ENCODE measurements around the gene SSTR3. TPM values are rescaled to one million over a fixed set of nuclear protein-coding genes. Genes with fewer than 3 reads are reported as not detected.
A peak's percentile ranks its signal among the peaks of the same experiment; 100 is the strongest.

Gene SSTR3
- total and polyA plus RNA-seq, 2 of the 4 experiments (the other 2 are of a cell fraction), result under 0.01 to 0.07 TPM

- Histone ChIP-seq H2BK5ac (ENCODE audit: low read depth, low read length, poor library complexity, severe bottlenecking) (no peak overlapping the region), H3K4ac (ENCODE audit: low read depth, low read length) (no peak overlapping the region), H3K79me1 (ENCODE audit: low read depth in 1 of 2, low read length in 2 of 2) (no peaks in the 10 kb centered on the region), H3K18ac (ENCODE audit: low read depth, low read length) (no peak overlapping the region), H4K91ac (ENCODE audit: insufficient read depth, low read depth, low read length) (no peak overlapping the region), H2BK20ac (ENCODE audit: low read depth, low read length) (no peak overlapping the region), H2BK15ac (ENCODE audit: low read depth, low read length) (no peak overlapping the region), H2AK5ac (ENCODE audit: low read depth, low read length) (no peak overlapping the region), H3K9me3 (ENCODE audit: control insufficient read depth, insufficient read depth, low read length) (no peaks in the 10 kb centered on the region), H2AK9ac (replicated peaks; ENCODE audit: low read depth, low read length, poor library complexity) (no peak overlapping the region), H3K14ac (replicated peaks; ENCODE audit: low read depth, low read length) (no peak overlapping the region), H3K4me3 (ENCODE audit: insufficient read depth, low read depth, low read length) (no peak overlapping the region), H3K27me3 (ENCODE audit: control insufficient read depth, insufficient read depth, low read length) (peaks cover 37% of the 10 kb centered on the region), H3K9ac (ENCODE audit: low read depth, low read length) (no peak overlapping the region), H3K23ac (ENCODE audit: low read depth, low read length) (no peak overlapping the region), H2AFZ (replicated peaks; ENCODE audit: low read length, poor library complexity) (peak overlapping the region; percentile 48), H3K36me3 (ENCODE audit: control insufficient read depth, insufficient read depth, low read length) (no peaks in the 10 kb centered on the region), H2BK120ac (ENCODE audit: low read depth, low read length) (no peak overlapping the region), H3K9me1 (ENCODE audit: insufficient read depth, low read length) (no peaks in the 10 kb centered on the region), H3K56ac (ENCODE audit: extremely low read depth, insufficient read depth, low read length) (no peak overlapping the region), H4K8ac (ENCODE audit: low read depth in 2 of 2, low read length in 2 of 2) (no peak overlapping the region), H3K4me2 (ENCODE audit: low read depth, low read length) (no peak overlapping the region), H3K4me1 (ENCODE audit: control insufficient read depth, insufficient read depth, low read length) (peaks cover 2% of the 10 kb centered on the region; the same call in 1 of the 2 replicates), H4K20me1 (ENCODE audit: insufficient read depth, low read length) (no peaks in the 10 kb centered on the region), H4K5ac (ENCODE audit: low read depth, low read length) (no peak overlapping the region), H3K27ac (ENCODE audit: insufficient read depth, low read length) (no peak overlapping the region)
- ChIA-PET POLR2A (ENCODE audit: unreplicated experiment) (no interaction called here), CTCF (no interaction called here)
- ATAC-seq (ENCODE audit: low read depth) (no peak), DNase-seq (no peak)
- TF ChIP-seq MXI1 (IDR thresholded peaks at IDR 0.05; ENCODE audit: borderline replicate concordance, low read depth, low read length), result no peak
- no peak for TF ChIP-seq ELK1 (IDR thresholded peaks at IDR 0.05; ENCODE audit: borderline replicate concordance, low read depth, low read length)
- TF ChIP-seq USF2 (IDR thresholded peaks at IDR 0.05; ENCODE audit: low read depth, low read length), result no peak
- TF ChIP-seq RAD21 (IDR thresholded peaks at IDR 0.05; ENCODE audit: low read length), result no peak
- TF ChIP-seq NFE2L2 (IDR thresholded peaks at IDR 0.05; ENCODE audit: low read depth, low read length), result no peak
- intact Hi-C loops (cut with micrococcal nuclease), result no loop called here
- in situ Hi-C loops (cut with MboI; ENCODE audit: low sequenced_read_pairs), result no loop called here
- no TSS peak for BruUV-seq (replicated peaks)
- 88% methylated on average over 59 of the region's 71 CpGs; no CpG with 5 or more reads in 1 of the 2 experiments for WGBS, 2 experiments (ENCODE audit: extremely low coverage in 2 of 2, insufficient read length in 1 of 2)
- dilution Hi-C loops (cut with HindIII; ENCODE audit: low sequenced_read_pairs, unreplicated experiment), result no loop called here
Measured at GRCh38 chr22:37206841-37207821, 5.1 kb downstream of the SSTR3 start.
